ENCODE results near the gene SAMD4B. TPM values are rescaled to one million over a fixed set of nuclear protein-coding genes. Genes with fewer than 3 reads are reported as not detected.

The SAMD4B gene
- total and polyA plus RNA-seq, 2 of the 8 experiments (the other 6 are each of a cell fraction or from before 2014, with no cell fraction given), result 137 to 158 TPM

- 7% methylated on average over 7 of the region's 7 CpGs; no CpG with 5 or more reads in 1 of the 2 experiments for WGBS, 2 experiments (ENCODE audit: extremely low coverage in 1 of 2, insufficient coverage in 1 of 2, insufficient read length in 1 of 2, insufficient replicate concordance in 2 of 2, low coverage in 1 of 2, low lambda C conversion rate in 2 of 2, missing lambda C conversion rate in 1 of 2)
- ChIA-PET CTCF (ENCODE audit: partially characterized antibody) (interaction anchor here (0.6 to 2.3 kb wide), 21 partner anchors 10 to 152 kb away, joined by 3 to 128 read pairs (median 4); partner anchors contain the start of genes MED29, PAF1 and RPS16), POLR2A (ENCODE audit: partially characterized antibody) (interaction anchor here (0.7 to 25.7 kb wide), 13 partner anchors 9 to 123 kb away, joined by 3 to 1154 read pairs (median 4); partner anchors contain the start of genes MED29, PAF1, RPS16 and SAMD4B)
- peak in 1 of 2 experiments; percentile 87 for DNase-seq (ENCODE audit: low read depth in 1 of 2, low spot score in 2 of 2)
- Histone ChIP-seq H3K9me3 (ENCODE audit: insufficient read depth in 2 of 2, low read depth in 1 of 2, low read length in 1 of 2) (no peaks in the 10 kb centered on the region), H3K4me3 (ENCODE audit: extremely low read depth in 1 of 4, insufficient read depth in 2 of 4, low read depth in 3 of 4, low read length in 4 of 4) (peak overlapping the region; percentile 37 to 97 (median 66); a peak in 7 of 8 replicates), H4K8ac (ENCODE audit: extremely low read depth, insufficient read depth, low read length) (no peak overlapping the region), H2BK12ac (ENCODE audit: low read depth, low read length) (no peak overlapping the region), H3K23ac (ENCODE audit: insufficient read length) (no peak overlapping the region), H4K91ac (replicated peaks; ENCODE audit: insufficient read length, low read length) (no peak overlapping the region), H4K20me1 (replicated peaks in 1 of 2; ENCODE audit: control insufficient read depth in 1 of 2, insufficient read depth in 2 of 2, low read length in 2 of 2) (peaks cover 5 to 23% of the 10 kb centered on the region in 2 experiments), H2AFZ (ENCODE audit: low read length) (no peak overlapping the region), H3K79me2 (ENCODE audit: control insufficient read depth in 1 of 2, insufficient read depth in 2 of 2, low read length in 2 of 2) (peaks cover 6 to 37% of the 10 kb centered on the region in 2 experiments; a peak in 3 of 4 replicates), H3K23me2 (ENCODE audit: low read depth, low read length) (peaks cover 18% of the 10 kb centered on the region), H3K9ac (replicated peaks in 1 of 4; ENCODE audit: extremely low read depth in 1 of 4, low read depth in 3 of 4, low read length in 3 of 4) (no peak overlapping the region), H2BK5ac (ENCODE audit: low read depth, low read length) (no peak overlapping the region), H2BK20ac (ENCODE audit: low read length) (no peak overlapping the region), H3K14ac (ENCODE audit: insufficient read length) (no peak overlapping the region), H2BK120ac (replicated peaks; ENCODE audit: low read depth, low read length) (no peak overlapping the region), H3K79me1 (ENCODE audit: low read depth, low read length) (no peaks in the 10 kb centered on the region; the same call in 1 of the 2 replicates), H2BK15ac (ENCODE audit: low read length) (no peak overlapping the region; the same call in 1 of the 2 replicates), H3K27ac (ENCODE audit: low read depth, low read length) (no peak overlapping the region), H3K18ac (ENCODE audit: extremely low read depth, low read length) (no peak overlapping the region), H2AK5ac (ENCODE audit: low read depth, low read length) (no peak overlapping the region), H3K4me1 (replicated peaks in 1 of 4; ENCODE audit: control insufficient read depth in 3 of 4, insufficient read depth in 4 of 4, low read length in 3 of 4) (peaks cover 10 to 42% (median 21%) of the 10 kb centered on the region in 4 experiments; a peak in 6 of 7 replicates), H4K5ac (ENCODE audit: insufficient read length, low read depth, low read length) (no peak overlapping the region), H3K4ac (replicated peaks; ENCODE audit: insufficient read length, low read depth, low read length) (no peak overlapping the region), H3K4me2 (ENCODE audit: insufficient read depth in 1 of 2, low read depth in 2 of 2, low read length in 2 of 2) (peak overlapping the region; percentile 78 to 84), H3K36me3 (ENCODE audit: control insufficient read depth in 2 of 4, insufficient read depth in 4 of 4, low read length in 3 of 4) (peaks cover 0 to 8% (median 0%) of the 10 kb centered on the region in 4 experiments; a peak in 3 of 8 replicates), H3K56ac (replicated peaks; ENCODE audit: insufficient read length, low read depth, low read length) (no peak overlapping the region), H3K27me3 (replicated peaks in 1 of 4; ENCODE audit: control insufficient read depth in 3 of 4, extremely low read depth in 1 of 4, insufficient read depth in 3 of 4, low read length in 3 of 4) (no peaks in the 10 kb centered on the region)
- no peak for FAIRE-seq
- TF ChIP-seq RBBP5 (IDR thresholded peaks at IDR 0.05; ENCODE audit: borderline replicate concordance, low read depth, low read length) (no peak), GTF2F1 (IDR thresholded peaks at IDR 0.05; ENCODE audit: borderline replicate concordance, low read depth, low read length) (0 out of 2 replicates have a peak, but pooled peaks have one; percentile 18), FOSL1 (IDR thresholded peaks at IDR 0.05; ENCODE audit: insufficient read depth, low read depth, low read length) (no peak), CTCF (IDR thresholded peaks at IDR 0.05; ENCODE audit: control extremely low read depth in 1 of 3, insufficient read depth in 1 of 3, low read depth in 1 of 3, low read length in 3 of 3) (peak; percentile 84 to 91 (median 86)), POU5F1 (IDR thresholded peaks at IDR 0.05; ENCODE audit: low read depth, low read length) (no peak), POLR2A (IDR thresholded peaks at IDR 0.05; ENCODE audit: control extremely low read depth in 1 of 2, low read depth in 2 of 2, low read length in 2 of 2) (peak in 1 of 2 experiments; percentile 67; a peak in 2 of 3 replicates), RAD21 (IDR thresholded peaks at IDR 0.05 in 1 of 2, conservative IDR thresholded peaks at IDR 0.05 in 1 of 2; ENCODE audit: low read depth in 2 of 2, low read length in 2 of 2) (peak; percentile 90 to 91), EP300 (IDR thresholded peaks at IDR 0.05; ENCODE audit: borderline replicate concordance in 1 of 2, low read depth in 2 of 2, low read length in 2 of 2) (no peak), JUND (IDR thresholded peaks at IDR 0.05; ENCODE audit: low read length) (no peak), POLR2AphosphoS5 (IDR thresholded peaks at IDR 0.05; ENCODE audit: low read depth, low read length) (no peak), CHD2 (IDR thresholded peaks at IDR 0.05; ENCODE audit: low read length) (no peak)
These were observed 69.5 kb downstream of the SAMD4B start for GRCh38 chr19:39411832-39412099.

Measured in H1 (cell line).